LHCN-M2 (cell line): ENCODE results near the gene CNTNAP2. TPM values are rescaled to one million over a fixed set of nuclear protein-coding genes. Genes with fewer than 3 reads are reported as not detected.

Source experiments
- DNase-seq: peaks from one replicate; pipeline ENCODE4 v3.0.0-alpha.2; 2012; ENCODE audit warnings: low read depth
- total RNA-seq: library from RNA; depleted of rRNA; stranded (reverse); fragments of >200 nt; gene quantifications from 2 replicates; pipeline ENCODE4 v1.2.3, GENCODE V29; 2014

CNTNAP2 gene
- total RNA-seq, 1 experiment from 2014 or later = not detected

GRCh38 chr7:147235645-147236382, 1119.2 kb downstream of the CNTNAP2 start:
- no peak for DNase-seq

GRCh38 chr7:147240468-147240867, 1123.9 kb downstream of the CNTNAP2 start:
- DNase-seq = no peak

- peak; percentile 41 for DNase-seq
These were observed 1128.7 kb downstream of the CNTNAP2 start for GRCh38 chr7:147245274-147245673.

GRCh38 chr7:147249956-147250355, 1133.4 kb downstream of the CNTNAP2 start:
- no peak for DNase-seq

GRCh38 chr7:147251751-147252325, 1135.2 kb downstream of the CNTNAP2 start:
- DNase-seq = no peak

GRCh38 chr7:147261693-147262092, 1145.1 kb downstream of the CNTNAP2 start:
- no peak for DNase-seq

- DNase-seq = no peak
These were observed 1148.9 kb downstream of the CNTNAP2 start for GRCh38 chr7:147265528-147265927.

- no peak for DNase-seq
These were observed 1159.5 kb downstream of the CNTNAP2 start for GRCh38 chr7:147276106-147276505.

GRCh38 chr7:147276783-147277370, 1160.3 kb downstream of the CNTNAP2 start:
- DNase-seq = no peak

- DNase-seq = no peak
These were observed 1162.9 kb downstream of the CNTNAP2 start for GRCh38 chr7:147279514-147279913.

GRCh38 chr7:147279964-147280374, 1163.4 kb downstream of the CNTNAP2 start:
- DNase-seq = no peak

- DNase-seq = no peak
These were observed 1165.6 kb downstream of the CNTNAP2 start for GRCh38 chr7:147282204-147282603.

- DNase-seq = no peak
These were observed 1179.6 kb downstream of the CNTNAP2 start for GRCh38 chr7:147296201-147296600.

- no peak for DNase-seq
These were observed 1180.4 kb downstream of the CNTNAP2 start for GRCh38 chr7:147296986-147297385.

- DNase-seq = peak; percentile 3
These were observed 1182.0 kb downstream of the CNTNAP2 start for GRCh38 chr7:147298611-147299043.

- DNase-seq = no peak
These were observed 1183.7 kb downstream of the CNTNAP2 start for GRCh38 chr7:147300293-147300692.

- no peak for DNase-seq
These were observed 1187.8 kb downstream of the CNTNAP2 start for GRCh38 chr7:147304376-147304775.

GRCh38 chr7:147305827-147306226, 1189.2 kb downstream of the CNTNAP2 start:
- no peak for DNase-seq

GRCh38 chr7:147308539-147308938, 1191.9 kb downstream of the CNTNAP2 start:
- DNase-seq = no peak

- DNase-seq = no peak
These were observed 1194.7 kb downstream of the CNTNAP2 start for GRCh38 chr7:147311336-147311735.

GRCh38 chr7:147321504-147321903, 1204.9 kb downstream of the CNTNAP2 start:
- DNase-seq = no peak

GRCh38 chr7:147332988-147333387, 1216.4 kb downstream of the CNTNAP2 start:
- DNase-seq = no peak

- DNase-seq = no peak
These were observed 1246.5 kb downstream of the CNTNAP2 start for GRCh38 chr7:147363101-147363500.
